RPMI8226 (cell line): ENCODE data around the gene ITPA.

ENCODE experiments used
- DNase-seq: peaks from one replicate; pipeline ENCODE4 v3.0.0-alpha.2; 2015

Gene ITPA

GRCh38 chr20:3209257-3209945 is at the start of gene ITPA:
TSS of gene ITPA (plus strand) at chr20:3209498. CDS start at chr20:3209552, 54 bp downstream.
- peak; percentile 68 for DNase-seq

DNA sequence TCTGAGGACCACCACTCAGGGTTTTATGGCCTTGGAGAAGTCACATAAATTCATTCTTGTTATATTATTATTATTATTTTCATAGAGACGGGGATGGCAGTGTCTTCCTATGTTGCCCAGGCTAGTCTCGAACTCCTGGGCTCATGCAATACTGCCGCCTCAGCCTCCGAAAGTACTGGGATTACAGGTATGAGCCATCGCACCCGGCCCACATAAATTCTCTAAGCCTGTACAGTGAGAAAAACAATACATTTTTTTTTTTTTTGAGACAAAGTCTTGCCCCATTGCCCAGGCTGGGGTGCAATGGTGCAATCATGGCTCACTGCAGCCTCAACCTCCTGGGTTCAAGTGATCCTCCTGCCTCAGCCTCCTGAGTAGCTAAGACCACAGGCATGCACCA is 48.9 kb upstream of the ITPA start:
- no peak for DNase-seq

- DNase-seq = no peak
These were observed 47.8 kb upstream of the ITPA start for GRCh38 chr20:3161316-3162079.

- DNase-seq = no peak
These were observed 47.2 kb upstream of the ITPA start for GRCh38 chr20:3162080-3162611.

DNA sequence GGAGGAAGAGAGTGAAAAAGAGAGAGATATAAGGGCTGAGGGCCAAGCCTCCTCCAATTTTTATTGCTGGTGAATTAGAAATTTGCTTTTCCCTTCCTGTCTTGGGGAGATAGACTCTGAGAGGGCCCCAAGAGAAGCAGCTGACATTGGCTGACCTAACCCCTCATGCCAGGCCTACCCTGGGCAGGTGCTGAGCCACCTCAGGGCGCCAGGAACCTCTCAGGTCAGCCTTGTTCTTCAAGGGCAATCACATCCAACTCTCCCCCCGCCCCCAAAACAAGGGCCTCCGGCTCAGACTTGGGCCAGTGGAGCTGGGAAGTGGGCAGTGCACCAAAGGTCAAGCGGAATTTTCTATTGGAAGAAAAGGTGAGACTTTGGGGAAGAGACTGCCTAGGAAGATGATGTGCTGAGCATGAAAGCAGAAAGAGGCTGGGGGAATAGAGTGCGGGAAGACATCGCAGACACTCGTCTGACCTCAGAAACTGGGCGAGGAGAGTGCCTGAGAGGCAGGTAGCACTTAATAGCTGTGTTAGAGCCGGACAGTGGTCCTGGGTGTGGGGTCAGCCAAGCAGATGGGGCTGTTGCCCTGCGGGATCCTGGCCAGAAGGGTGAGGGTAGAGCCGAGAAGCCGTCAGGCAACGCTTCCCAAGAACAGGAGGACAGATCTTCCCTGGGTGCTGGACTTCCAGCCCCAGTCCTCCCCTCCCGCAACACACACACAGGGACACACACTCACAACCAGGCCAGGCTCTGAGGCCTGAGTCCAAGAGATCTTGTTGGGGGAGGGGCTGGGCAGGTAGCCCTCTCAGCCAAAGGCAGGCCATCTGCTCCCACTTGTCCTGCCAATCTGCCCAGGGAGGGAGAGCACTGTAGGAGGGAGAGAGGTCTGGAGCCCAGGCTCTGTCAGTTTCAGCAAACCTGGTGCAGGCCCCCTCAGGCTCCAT is 45.9 kb upstream of the ITPA start:
- DNase-seq = no peak

DNA sequence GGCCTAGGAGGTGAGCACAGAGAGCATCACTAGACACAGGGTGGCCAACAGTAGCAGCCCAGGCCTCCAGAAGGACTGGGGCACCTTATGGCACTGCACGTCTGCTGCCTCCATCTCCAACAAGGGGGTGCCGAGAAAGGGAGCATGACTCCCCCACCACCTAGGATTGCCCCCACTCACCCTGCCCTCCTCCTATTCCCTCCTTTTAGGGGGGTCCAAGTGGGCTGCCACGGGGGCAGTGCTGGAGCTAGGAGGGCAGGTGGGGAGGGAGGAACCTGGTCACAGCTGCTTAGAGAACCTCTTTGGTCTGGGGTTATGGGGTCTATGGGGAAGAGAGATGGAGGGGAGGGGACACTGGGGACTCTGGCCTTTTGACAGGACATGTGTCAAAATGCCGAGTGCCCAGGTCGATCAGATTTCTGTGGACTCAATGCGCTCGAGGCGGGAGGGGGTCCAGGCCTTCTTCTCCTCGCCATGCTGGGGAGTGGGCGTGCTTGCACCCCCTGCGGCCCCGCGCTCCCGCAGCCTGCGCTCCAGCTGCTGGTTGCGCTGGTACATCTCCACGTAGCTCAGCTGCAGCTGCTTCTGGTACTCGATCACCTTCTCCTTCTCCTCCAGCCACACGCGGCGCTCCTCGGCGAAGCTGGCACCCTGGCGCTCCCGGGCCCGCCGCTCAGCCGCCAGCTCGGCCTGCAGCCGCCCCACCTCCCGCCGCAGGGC is 45.1 kb upstream of the ITPA start:
- no peak for DNase-seq

- DNase-seq = peak; percentile 37
These were observed 44.4 kb upstream of the ITPA start for GRCh38 chr20:3164763-3165410.

- DNase-seq = peak; percentile 94
These were observed 43.6 kb upstream of the ITPA start for GRCh38 chr20:3165473-3166337.

- DNase-seq = no peak
These were observed 42.9 kb upstream of the ITPA start for GRCh38 chr20:3166338-3166912.

- DNase-seq = no peak
These were observed 42.4 kb upstream of the ITPA start for GRCh38 chr20:3166913-3167342.

DNA sequence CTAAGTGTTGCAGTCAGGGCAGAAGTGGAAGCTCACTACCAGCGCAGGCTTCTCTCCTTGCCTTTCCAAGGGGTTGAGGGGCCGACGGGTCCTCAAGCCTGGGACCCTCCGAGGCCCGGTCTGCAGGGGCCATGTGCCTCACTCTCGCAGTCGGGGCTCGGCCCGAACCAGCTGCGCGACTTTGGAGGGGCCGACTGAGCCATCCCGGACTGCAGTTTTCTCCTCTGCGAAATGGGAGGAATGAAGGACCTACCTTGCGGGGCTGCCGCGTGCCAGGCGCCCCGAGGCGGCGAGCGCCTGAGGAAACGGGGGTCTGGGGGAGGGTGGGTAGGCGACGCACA is 41.6 kb upstream of the ITPA start:
- no peak for DNase-seq

GRCh38 chr20:3168079-3168828 is 41.0 kb upstream of the ITPA start:
- DNase-seq = no peak

DNA sequence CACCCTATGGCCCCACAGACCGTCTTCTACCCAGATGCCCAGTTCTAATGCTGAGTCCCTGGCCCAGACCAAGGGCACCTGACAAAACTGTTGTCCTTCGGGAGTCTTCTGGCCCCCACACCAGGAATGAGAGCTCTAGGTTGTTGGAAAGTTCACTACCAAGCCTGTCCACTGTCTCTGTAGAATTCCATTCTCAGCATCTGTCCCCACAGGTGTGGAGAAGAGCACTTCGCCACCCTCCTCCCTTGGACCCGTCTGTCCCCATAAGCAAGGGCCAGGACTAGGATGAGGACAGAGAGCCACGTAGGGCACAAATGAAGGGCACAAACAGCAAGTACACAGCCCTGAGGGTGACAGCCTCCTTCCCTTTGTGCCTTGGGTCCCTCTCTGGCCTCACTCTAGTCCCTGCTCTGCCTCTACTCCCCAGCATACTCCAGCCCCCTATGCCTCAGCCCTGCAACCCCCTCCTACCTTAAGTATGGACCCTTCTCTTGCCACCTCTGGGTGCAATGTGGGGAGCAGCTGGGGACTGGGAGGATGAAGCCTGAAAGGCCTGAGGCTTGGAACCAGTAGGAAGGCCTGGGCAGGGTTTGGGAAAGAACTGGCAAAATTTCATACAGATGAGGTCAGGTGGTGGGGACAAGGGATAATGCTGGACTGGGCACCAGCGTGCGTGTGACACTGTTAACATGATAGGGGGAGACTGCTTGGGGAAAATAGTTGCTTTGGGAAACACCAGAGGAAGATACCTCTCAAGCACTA is 40.3 kb upstream of the ITPA start:
- DNase-seq = no peak

DNA sequence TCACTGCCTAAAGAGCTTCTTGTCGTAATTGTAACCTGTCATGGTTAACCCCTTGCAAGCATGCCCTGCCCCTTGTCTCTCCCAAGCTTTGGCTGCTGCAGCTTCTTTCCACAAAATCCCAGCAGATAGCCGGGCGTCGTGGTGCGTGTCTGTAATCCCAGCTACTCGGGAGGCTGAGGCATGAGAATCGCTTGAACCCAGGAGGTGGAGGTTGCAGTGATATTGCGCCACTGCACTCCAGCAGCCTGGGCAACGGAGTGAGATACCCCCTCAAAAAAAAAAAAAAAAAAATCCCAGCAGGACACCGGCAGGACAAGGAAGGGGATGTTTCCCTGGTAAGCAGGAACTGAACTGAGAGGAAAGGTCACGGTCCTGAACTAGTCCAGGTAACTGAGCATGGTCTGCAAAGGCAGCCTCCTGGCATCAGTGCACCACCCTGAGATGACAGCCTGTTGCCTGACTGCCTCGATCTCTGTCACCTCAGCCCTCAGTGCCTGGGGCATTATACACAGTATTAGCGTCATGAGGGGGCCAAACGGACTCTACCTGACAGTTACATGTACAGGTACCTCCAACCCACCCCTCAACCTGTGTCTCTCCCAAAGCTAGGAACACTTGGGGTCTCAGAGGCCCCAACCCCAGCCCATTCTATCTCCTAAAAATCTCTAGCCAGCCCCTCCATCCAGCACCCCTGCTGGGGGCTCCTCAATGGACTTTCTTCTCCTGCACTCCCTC is 37.7 kb upstream of the ITPA start:
- DNase-seq = no peak

DNA sequence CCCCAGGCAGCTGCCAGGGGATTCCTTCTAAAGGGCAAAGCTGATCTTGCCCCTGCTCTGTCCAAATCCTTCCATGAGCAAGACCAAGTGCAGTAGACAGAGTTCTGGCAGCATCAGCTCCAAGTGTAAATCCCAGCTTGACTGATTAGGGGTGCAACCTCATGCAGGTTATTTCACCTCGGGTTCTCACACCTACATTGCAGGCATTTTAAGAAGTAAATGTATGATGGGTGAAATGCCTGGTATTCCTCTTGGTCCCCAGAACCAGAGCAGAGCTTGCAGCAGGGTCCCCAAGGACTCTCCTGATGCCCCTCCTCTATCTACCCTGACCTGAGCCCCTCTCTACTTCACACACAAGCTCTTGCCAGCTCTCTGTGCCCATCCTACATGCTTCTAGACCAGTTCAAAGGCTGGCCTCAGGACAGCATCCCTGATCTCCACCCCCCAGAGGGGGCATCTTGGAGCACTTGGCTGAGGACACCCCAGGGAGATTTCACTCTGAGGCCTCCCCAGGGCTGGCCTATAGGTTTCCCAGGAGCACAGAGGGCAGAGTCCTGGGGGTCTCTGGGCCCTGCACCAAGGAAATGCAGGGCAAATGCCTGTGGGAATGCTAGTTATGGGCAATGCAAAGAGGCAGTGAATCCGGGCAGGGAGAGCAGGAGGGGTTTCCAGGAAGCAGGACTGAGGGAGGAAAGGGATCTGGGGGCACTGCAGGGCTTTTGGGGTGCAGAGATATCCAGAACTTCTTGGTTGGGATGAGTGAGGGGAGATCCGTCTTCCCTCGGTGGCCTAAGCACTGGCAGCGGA is 37.0 kb upstream of the ITPA start:
- DNase-seq = no peak

DNA sequence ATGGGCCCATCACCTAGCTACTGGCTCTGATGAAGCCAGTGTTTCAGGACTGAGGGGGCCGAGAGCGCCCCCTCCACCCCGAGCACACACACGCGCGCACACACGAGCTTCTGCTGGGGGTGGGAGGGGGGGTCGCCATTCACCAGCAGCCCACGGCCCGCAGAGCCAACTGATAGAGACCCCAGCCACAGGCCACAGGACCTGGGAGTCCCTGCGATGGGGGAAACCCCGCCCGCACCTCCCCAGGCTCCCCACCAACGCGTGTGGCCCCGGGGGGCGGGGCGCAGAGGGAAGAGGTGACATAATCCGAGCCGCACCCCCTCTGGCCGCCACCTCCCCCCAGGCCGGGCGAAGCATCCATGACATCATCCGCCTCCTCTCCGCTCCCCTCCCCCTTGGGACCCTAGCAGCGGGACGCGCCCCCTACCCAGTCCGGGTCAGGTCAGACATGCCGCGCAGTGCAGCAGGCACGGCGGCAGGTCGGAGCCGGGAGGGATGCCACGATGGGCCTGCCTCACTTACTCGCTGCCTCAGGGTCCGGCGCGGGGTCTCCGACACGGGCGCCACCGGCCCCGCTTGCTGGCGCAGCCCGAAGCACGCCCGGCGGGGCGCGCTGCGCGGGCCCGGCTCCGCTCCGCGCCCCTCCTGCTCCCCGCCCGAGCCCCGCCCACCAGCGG is 36.2 kb upstream of the ITPA start, which contains the start of gene LZTS3:
Gene LZTS3, minus strand, starts transcription at position 617 of the 677 bp plus-strand sequence. CDS start 6,386 bp downstream, outside the sequence.
- DNase-seq = peak; percentile 72
